NB4 (cell line): ENCODE data around the gene PGAM2.

ENCODE experiments used
- MYC ChIP-seq: IDR thresholded peaks from 2 replicates; pipeline ENCODE4 v1.6.1; 2011; ENCODE audit warnings: low read depth, low read length
- POLR2A ChIP-seq: IDR thresholded peaks from 2 replicates; pipeline ENCODE4 v1.6.1; 2011; ENCODE audit warnings: mild to moderate bottlenecking; ENCODE audit not compliant: insufficient read length; ENCODE audit errors: extremely low read depth
- TF ChIP-seq, protein P1 (sequence below): IDR thresholded peaks from one replicate; pipeline ENCODE4 v1.5.1; 2012; ENCODE audit warnings: low read depth, low read length
- TF ChIP-seq, protein P2 (sequence below): IDR thresholded peaks from 2 replicates; pipeline ENCODE4 v1.6.1; 2011; ENCODE audit warnings: low read depth, low read length

DNA sequence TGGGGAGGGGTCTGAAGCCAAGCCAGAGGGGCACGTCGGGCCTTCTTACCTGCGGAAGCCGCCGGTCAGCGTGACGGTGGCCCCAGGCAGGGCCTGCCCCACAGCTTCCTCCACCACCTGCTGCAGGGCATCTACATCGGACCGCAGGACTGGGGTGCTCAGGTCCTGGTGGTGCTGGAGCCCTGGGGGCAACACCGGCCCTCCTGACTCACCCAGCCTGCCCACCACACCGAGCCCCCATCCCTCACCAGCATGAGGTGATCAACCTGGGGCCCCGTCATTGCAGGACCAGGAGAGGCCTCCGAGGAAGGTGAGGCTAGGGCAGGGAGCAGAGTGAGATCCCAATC is 9.0 kb upstream of the PGAM2 start:
- TF ChIP-seq, protein P1, sequence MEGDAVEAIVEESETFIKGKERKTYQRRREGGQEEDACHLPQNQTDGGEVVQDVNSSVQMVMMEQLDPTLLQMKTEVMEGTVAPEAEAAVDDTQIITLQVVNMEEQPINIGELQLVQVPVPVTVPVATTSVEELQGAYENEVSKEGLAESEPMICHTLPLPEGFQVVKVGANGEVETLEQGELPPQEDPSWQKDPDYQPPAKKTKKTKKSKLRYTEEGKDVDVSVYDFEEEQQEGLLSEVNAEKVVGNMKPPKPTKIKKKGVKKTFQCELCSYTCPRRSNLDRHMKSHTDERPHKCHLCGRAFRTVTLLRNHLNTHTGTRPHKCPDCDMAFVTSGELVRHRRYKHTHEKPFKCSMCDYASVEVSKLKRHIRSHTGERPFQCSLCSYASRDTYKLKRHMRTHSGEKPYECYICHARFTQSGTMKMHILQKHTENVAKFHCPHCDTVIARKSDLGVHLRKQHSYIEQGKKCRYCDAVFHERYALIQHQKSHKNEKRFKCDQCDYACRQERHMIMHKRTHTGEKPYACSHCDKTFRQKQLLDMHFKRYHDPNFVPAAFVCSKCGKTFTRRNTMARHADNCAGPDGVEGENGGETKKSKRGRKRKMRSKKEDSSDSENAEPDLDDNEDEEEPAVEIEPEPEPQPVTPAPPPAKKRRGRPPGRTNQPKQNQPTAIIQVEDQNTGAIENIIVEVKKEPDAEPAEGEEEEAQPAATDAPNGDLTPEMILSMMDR: no peak
- TF ChIP-seq POLR2A (no peak), MYC (no peak)
- TF ChIP-seq, protein P2, sequence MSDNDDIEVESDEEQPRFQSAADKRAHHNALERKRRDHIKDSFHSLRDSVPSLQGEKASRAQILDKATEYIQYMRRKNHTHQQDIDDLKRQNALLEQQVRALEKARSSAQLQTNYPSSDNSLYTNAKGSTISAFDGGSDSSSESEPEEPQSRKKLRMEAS: no peak
